ENCODE data around the gene TMEM255B. TPM values are rescaled to one million over a fixed set of nuclear protein-coding genes. Genes with fewer than 3 reads are reported as not detected.
A peak's percentile ranks its signal among the peaks of the same experiment; 100 is the strongest.

Gene TMEM255B
- total and polyA plus RNA-seq, 2 of the 4 experiments (the other 2 are of a cell fraction) = 0.36 to 0.94 TPM

GRCh38 chr13:113857531-113858195 lies 98.6 kb downstream of the TMEM255B start:
- Histone ChIP-seq H3K23ac (ENCODE audit: low read depth, low read length) (peak overlapping the region; percentile 14; the same call in 1 of the 2 replicates), H3K14ac (replicated peaks; ENCODE audit: low read depth, low read length) (peak overlapping the region; percentile 42), H3K4me2 (ENCODE audit: low read depth, low read length) (no peak overlapping the region), H3K18ac (ENCODE audit: low read depth, low read length) (no peak overlapping the region; the same call in 1 of the 2 replicates), H3K27ac (ENCODE audit: insufficient read depth, low read length) (no peak overlapping the region), H2BK120ac (ENCODE audit: low read depth, low read length) (peak overlapping the region; percentile 11; the same call in 1 of the 2 replicates), H3K79me1 (ENCODE audit: low read depth in 1 of 2, low read length in 2 of 2) (peaks cover 7 to 79% of the 10 kb centered on the region in 2 experiments), H3K9me1 (ENCODE audit: insufficient read depth, low read length) (peaks cover 48% of the 10 kb centered on the region), H3K4me3 (ENCODE audit: insufficient read depth, low read depth, low read length) (no peak overlapping the region), H2AFZ (replicated peaks; ENCODE audit: low read length, poor library complexity) (no peak overlapping the region), H2BK20ac (ENCODE audit: low read depth, low read length) (no peak overlapping the region), H4K91ac (ENCODE audit: insufficient read depth, low read depth, low read length) (no peak overlapping the region), H3K9me3 (ENCODE audit: control insufficient read depth, insufficient read depth, low read length) (no peaks in the 10 kb centered on the region), H4K20me1 (ENCODE audit: insufficient read depth, low read length) (peaks cover 100% of the 10 kb centered on the region), H3K36me3 (ENCODE audit: control insufficient read depth, insufficient read depth, low read length) (peaks cover 34% of the 10 kb centered on the region), H2AK5ac (ENCODE audit: low read depth, low read length) (peak overlapping the region; percentile 5; the same call in 1 of the 2 replicates), H4K5ac (ENCODE audit: low read depth, low read length) (no peak overlapping the region), H3K27me3 (ENCODE audit: control insufficient read depth, insufficient read depth, low read length) (no peaks in the 10 kb centered on the region), H3K4me1 (ENCODE audit: control insufficient read depth, insufficient read depth, low read length) (peaks cover 65% of the 10 kb centered on the region), H3K9ac (ENCODE audit: low read depth, low read length) (peak overlapping the region; percentile 2; the same call in 1 of the 2 replicates), H2BK5ac (ENCODE audit: low read depth, low read length, poor library complexity, severe bottlenecking) (peak overlapping the region; percentile 100), H2BK15ac (ENCODE audit: low read depth, low read length) (no peak overlapping the region), H2AK9ac (replicated peaks; ENCODE audit: low read depth, low read length, poor library complexity) (no peak overlapping the region), H3K4ac (ENCODE audit: low read depth, low read length) (peak overlapping the region; percentile 45; the same call in 1 of the 2 replicates), H3K56ac (ENCODE audit: extremely low read depth, insufficient read depth, low read length) (no peak overlapping the region), H4K8ac (ENCODE audit: low read depth in 2 of 2, low read length in 2 of 2) (peak overlapping the region in 1 of 2 experiments; percentile 54; a peak in 3 of 4 replicates)
- 89% methylated on average over 17 of the region's 20 CpGs; no CpG with 5 or more reads in 1 of the 2 experiments for WGBS, 2 experiments (ENCODE audit: extremely low coverage in 2 of 2, insufficient read length in 1 of 2)
- ChIA-PET POLR2A (ENCODE audit: unreplicated experiment) (no interaction called here), CTCF (no interaction called here)
- TF ChIP-seq CTCF (conservative IDR thresholded peaks at IDR 0.05; ENCODE audit: low read depth, low read length) = no peak
- TF ChIP-seq MXI1 (IDR thresholded peaks at IDR 0.05; ENCODE audit: borderline replicate concordance, low read depth, low read length) = no peak
- no peak for TF ChIP-seq SMC3 (IDR thresholded peaks at IDR 0.05; ENCODE audit: low read depth, low read length)
- TF ChIP-seq ELK1 (IDR thresholded peaks at IDR 0.05; ENCODE audit: borderline replicate concordance, low read depth, low read length) = no peak
- no peak for TF ChIP-seq CHD1 (IDR thresholded peaks at IDR 0.05; ENCODE audit: low read depth, low read length)
- no peak for TF ChIP-seq RFX5 (IDR thresholded peaks at IDR 0.05; ENCODE audit: low read depth, low read length)
- TF ChIP-seq MAFK (IDR thresholded peaks at IDR 0.05; ENCODE audit: low read depth, low read length) = no peak
- no peak for TF ChIP-seq MAZ (IDR thresholded peaks at IDR 0.05; ENCODE audit: borderline replicate concordance, low read depth, low read length)
- TF ChIP-seq RAD21 (IDR thresholded peaks at IDR 0.05; ENCODE audit: low read length) = no peak
- no peak for ATAC-seq (ENCODE audit: low read depth)
- no peak for DNase-seq
- dilution Hi-C loops (cut with HindIII; ENCODE audit: low sequenced_read_pairs, unreplicated experiment) (no loop called here), intact Hi-C loops (cut with micrococcal nuclease) (no loop called here), in situ Hi-C loops (cut with MboI; ENCODE audit: low sequenced_read_pairs) (no loop called here)
- no TSS peak for BruUV-seq (replicated peaks)

Measured in IMR-90 (cell line).